HEK293 (cell line): Measurements from ENCODE around the gene AFG1L.

Experiments
- EGR2 ChIP-seq: fragments of 450-650 bp; formaldehyde crosslinking; IDR thresholded peaks from 2 replicates; pipeline ENCODE4 v1.5.1; 2016; ENCODE audit warnings: low read depth, missing biosample characterization, missing genetic modification characterization
- GLI4 ChIP-seq: fragments of 450-650 bp; formaldehyde crosslinking; IDR thresholded peaks from 2 replicates; pipeline ENCODE4 v1.5.1; 2016; ENCODE audit warnings: missing biosample characterization, missing genetic modification characterization
- KLF8 ChIP-seq: fragments of 450-650 bp; formaldehyde crosslinking; IDR thresholded peaks from 2 replicates; pipeline ENCODE4 v1.5.1; 2016; ENCODE audit warnings: missing biosample characterization, missing genetic modification characterization
- SP2 ChIP-seq: fragments of 450-650 bp; formaldehyde crosslinking; IDR thresholded peaks from 2 replicates; pipeline ENCODE4 v1.5.1; 2016; ENCODE audit warnings: missing biosample characterization, missing genetic modification characterization
- SP3 ChIP-seq: fragments of 450-650 bp; formaldehyde crosslinking; IDR thresholded peaks from 2 replicates; pipeline ENCODE4 v1.5.1; 2016; ENCODE audit warnings: missing biosample characterization, missing genetic modification characterization
- TRIM28 ChIP-seq: IDR thresholded peaks from 2 replicates; pipeline ENCODE4 v1.6.1; 2011; ENCODE audit warnings: low read length, control low read depth, borderline replicate concordance
- YY1 ChIP-seq: fragments of 450-650 bp; formaldehyde crosslinking; IDR thresholded peaks from 2 replicates; pipeline ENCODE4 v1.5.1; 2018; ENCODE audit warnings: missing biosample characterization, missing genetic modification characterization
- ZBTB17 ChIP-seq: fragments of 450-650 bp; formaldehyde crosslinking; IDR thresholded peaks from 2 replicates; pipeline ENCODE4 v1.5.1; 2016; ENCODE audit warnings: missing biosample characterization, missing genetic modification characterization
- ZBTB20 ChIP-seq: fragments of 450-650 bp; formaldehyde crosslinking; IDR thresholded peaks from 2 replicates; pipeline ENCODE4 v1.5.1; 2016; ENCODE audit warnings: missing biosample characterization, missing genetic modification characterization
- ZBTB8A ChIP-seq: fragments of 450-650 bp; formaldehyde crosslinking; IDR thresholded peaks from 2 replicates; pipeline ENCODE4 v1.5.1; 2016; ENCODE audit warnings: missing biosample characterization, missing genetic modification characterization
- ZEB2 ChIP-seq: fragments of 450-650 bp; formaldehyde crosslinking; IDR thresholded peaks from 2 replicates; pipeline ENCODE4 v1.5.1; 2016; ENCODE audit warnings: missing biosample characterization, missing genetic modification characterization
- ZFP41 ChIP-seq: fragments of 450-650 bp; formaldehyde crosslinking; IDR thresholded peaks from 2 replicates; pipeline ENCODE4 v1.5.1; 2016; ENCODE audit warnings: missing biosample characterization, missing genetic modification characterization, borderline replicate concordance
- ZIC2 ChIP-seq: fragments of 450-650 bp; formaldehyde crosslinking; IDR thresholded peaks from 2 replicates; pipeline ENCODE4 v1.5.1; 2016; ENCODE audit warnings: missing biosample characterization, missing genetic modification characterization
- ZNF121 ChIP-seq: fragments of 450-650 bp; formaldehyde crosslinking; IDR thresholded peaks from 2 replicates; pipeline ENCODE4 v1.5.1; 2016; ENCODE audit warnings: missing biosample characterization, missing genetic modification characterization
- ZNF19 ChIP-seq: fragments of 450-650 bp; formaldehyde crosslinking; IDR thresholded peaks from 2 replicates; pipeline ENCODE4; 2016; ENCODE audit warnings: missing biosample characterization, missing genetic modification characterization, low read depth
- ZNF274 ChIP-seq, 2 experiments: fragments of 200-500 bp in 1 of 2; fragments of 450-650 bp in 1 of 2; sonication (Bioruptor generic) in 1 of 2; formaldehyde crosslinking in 1 of 2; IDR thresholded peaks; 2 replicates each; pipeline versions ENCODE4 v1.5.1 to v1.6.1; 2014 to 2016; ENCODE audit warnings: borderline replicate concordance in 1 of 2, inconsistent platforms in 1 of 2, low read length in 1 of 2, missing biosample characterization in 1 of 2, missing genetic modification characterization in 1 of 2
- ZNF324 ChIP-seq: fragments of 450-650 bp; formaldehyde crosslinking; IDR thresholded peaks from 2 replicates; pipeline ENCODE4 v1.5.1; 2016; ENCODE audit warnings: missing biosample characterization, missing genetic modification characterization
- ZNF341 ChIP-seq: fragments of 450-650 bp; formaldehyde crosslinking; IDR thresholded peaks from 2 replicates; pipeline ENCODE4; 2016; ENCODE audit warnings: low read depth, missing biosample characterization, missing genetic modification characterization
- ZNF433 ChIP-seq: fragments of 450-650 bp; formaldehyde crosslinking; IDR thresholded peaks from 2 replicates; pipeline ENCODE4 v1.5.1; 2016; ENCODE audit warnings: missing biosample characterization, missing genetic modification characterization, low read depth
- ZNF501 ChIP-seq: fragments of 450-650 bp; formaldehyde crosslinking; IDR thresholded peaks from 2 replicates; pipeline ENCODE4 v1.5.1; 2016; ENCODE audit warnings: missing biosample characterization, missing genetic modification characterization
- ZNF549 ChIP-seq: fragments of 450-650 bp; IDR thresholded peaks from 2 replicates; pipeline ENCODE4 v1.5.1; 2018; ENCODE audit warnings: missing biosample characterization, missing genetic modification characterization, mild to moderate bottlenecking, inconsistent platforms, moderate library complexity
- ZNF558 ChIP-seq: fragments of 450-650 bp; formaldehyde crosslinking; IDR thresholded peaks from 2 replicates; pipeline ENCODE4 v1.5.1; 2016; ENCODE audit warnings: missing biosample characterization, missing genetic modification characterization
- ZNF623 ChIP-seq: fragments of 450-650 bp; formaldehyde crosslinking; IDR thresholded peaks from 2 replicates; pipeline ENCODE4 v1.5.1; 2016; ENCODE audit warnings: missing biosample characterization, missing genetic modification characterization
- ZNF658 ChIP-seq: fragments of 450-650 bp; formaldehyde crosslinking; IDR thresholded peaks from 2 replicates; pipeline ENCODE4; 2016; ENCODE audit warnings: missing biosample characterization, missing genetic modification characterization
- ZNF660 ChIP-seq: fragments of 450-650 bp; IDR thresholded peaks from 2 replicates; pipeline ENCODE4 v1.5.1; 2018; ENCODE audit warnings: missing biosample characterization, mild to moderate bottlenecking, missing genetic modification characterization
- ZNF677 ChIP-seq: fragments of 450-650 bp; IDR thresholded peaks from 2 replicates; pipeline ENCODE4 v1.5.0; 2018; ENCODE audit warnings: missing biosample characterization, mild to moderate bottlenecking, missing genetic modification characterization, moderate library complexity
- ZNF76 ChIP-seq: fragments of 450-650 bp; formaldehyde crosslinking; IDR thresholded peaks from 2 replicates; pipeline ENCODE4; 2016; ENCODE audit warnings: low read depth, missing biosample characterization, missing genetic modification characterization, borderline replicate concordance
- ZNF777 ChIP-seq: fragments of 450-650 bp; formaldehyde crosslinking; IDR thresholded peaks from 2 replicates; pipeline ENCODE4 v1.5.1; 2017; ENCODE audit warnings: missing biosample characterization, missing genetic modification characterization, borderline replicate concordance
- ZSCAN30 ChIP-seq: fragments of 450-650 bp; IDR thresholded peaks from 2 replicates; pipeline ENCODE4 v1.5.1; 2018; ENCODE audit warnings: missing biosample characterization, mild to moderate bottlenecking, missing genetic modification characterization, moderate library complexity
- TF ChIP-seq, protein P1 (sequence below): fragments of 450-650 bp; formaldehyde crosslinking; IDR thresholded peaks from 2 replicates; pipeline ENCODE4 v1.5.1; 2017; ENCODE audit warnings: missing biosample characterization, missing genetic modification characterization
- TF ChIP-seq, protein P2 (sequence below): fragments of 450-650 bp; formaldehyde crosslinking; IDR thresholded peaks from 2 replicates; pipeline ENCODE4 v1.5.1; 2016; ENCODE audit warnings: missing biosample characterization, missing genetic modification characterization
- TF ChIP-seq, protein P3 (sequence below): fragments of 450-650 bp; formaldehyde crosslinking; IDR thresholded peaks from 2 replicates; pipeline ENCODE4 v1.5.1; 2016; ENCODE audit warnings: missing biosample characterization, missing genetic modification characterization
- TF ChIP-seq, protein P4 (sequence below): fragments of 450-650 bp; formaldehyde crosslinking; IDR thresholded peaks from 2 replicates; pipeline ENCODE4 v1.5.1; 2016; ENCODE audit warnings: missing biosample characterization, missing genetic modification characterization
- TF ChIP-seq, protein P5 (sequence below): fragments of 450-650 bp; formaldehyde crosslinking; conservative IDR thresholded peaks from 2 replicates; pipeline ENCODE4 v1.5.1; 2016; ENCODE audit warnings: low read depth, missing biosample characterization, missing genetic modification characterization

The AFG1L gene

DNA sequence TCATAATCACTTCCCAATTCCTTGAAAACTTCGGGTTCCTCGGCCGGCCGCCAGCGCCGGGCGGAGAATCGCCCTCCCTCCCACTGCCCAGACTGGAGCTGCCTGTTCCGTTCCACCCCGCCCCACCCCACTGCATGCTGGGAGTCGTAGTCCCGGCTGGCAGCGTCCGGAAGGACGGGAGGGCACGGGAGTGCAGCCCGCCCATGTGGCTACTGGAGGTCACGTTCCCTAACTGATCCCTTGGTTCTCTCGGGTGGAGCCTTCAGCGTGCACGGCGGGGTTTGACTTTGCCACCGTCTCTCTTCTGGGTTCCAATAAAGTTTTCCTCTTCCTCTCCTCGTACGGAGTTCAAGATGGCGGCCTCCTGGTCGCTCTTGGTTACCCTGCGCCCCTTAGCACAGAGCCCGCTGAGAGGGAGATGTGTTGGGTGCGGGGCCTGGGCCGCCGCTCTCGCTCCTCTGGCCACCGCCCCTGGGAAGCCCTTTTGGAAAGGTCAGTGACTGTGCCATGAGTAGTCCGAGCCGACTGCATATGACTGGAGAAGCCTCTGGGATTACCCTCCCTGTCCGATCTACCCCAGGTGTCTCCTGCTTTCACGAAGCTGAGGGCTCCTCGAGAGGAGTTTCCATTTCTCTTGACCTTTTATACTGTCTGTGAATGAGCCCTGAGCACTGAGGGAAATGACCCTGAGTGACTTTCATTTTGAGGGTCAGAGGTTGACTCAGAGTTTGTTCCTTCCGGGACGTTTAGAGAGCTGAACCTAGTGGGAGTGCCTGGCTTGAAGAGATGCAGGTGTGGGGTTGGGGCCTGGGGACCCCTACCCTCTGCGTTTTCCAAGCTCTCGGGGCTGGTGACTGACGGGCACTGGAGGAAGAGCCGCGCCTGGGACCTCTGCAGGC lies at the start of gene AFG1L (continued):
- TF ChIP-seq ZNF76 (tag by site-specific recombination) (peak; percentile 97), ZIC2 (tag by site-specific recombination) (peak; percentile 61), EGR2 (tag by site-specific recombination) (peak; percentile 41), TRIM28 (peak; percentile 95), ZNF623 (tag by site-specific recombination) (no peak), ZNF274 (IDR thresholded peaks at IDR 0.05; ENCODE audit: low read length) (no peak), ZNF274 (tag by site-specific recombination; IDR thresholded peaks at IDR 0.05; ENCODE audit: borderline replicate concordance) (no peak), ZNF558 (tag by site-specific recombination) (no peak), ZNF324 (tag by site-specific recombination) (peak; percentile 91; the same call in 1 of the 2 replicates), ZNF341 (tag by site-specific recombination) (peak; percentile 96), YY1 (tag by site-specific recombination) (peak; percentile 92), ZNF549 (tag by site-specific recombination) (no peak), KLF8 (tag by site-specific recombination) (peak; percentile 90), SP2 (tag by site-specific recombination) (peak; percentile 87), ZEB2 (tag by site-specific recombination) (peak; percentile 84), ZNF121 (tag by site-specific recombination) (no peak), GLI4 (tag by site-specific recombination) (no peak), ZNF677 (tag by site-specific recombination) (no peak), ZBTB17 (tag by site-specific recombination) (peak; percentile 88), ZNF660 (tag by site-specific recombination) (peak; percentile 58), ZNF19 (no peak), ZBTB8A (peak; percentile 97), ZBTB20 (peak; percentile 87), ZNF777 (peak; percentile 59; the same call in 1 of the 2 replicates), ZNF433 (tag by site-specific recombination) (no peak), ZNF501 (tag by site-specific recombination) (peak; percentile 83), SP3 (tag by site-specific recombination) (peak; percentile 96), ZNF658 (tag by site-specific recombination) (no peak), ZFP41 (tag by site-specific recombination) (no peak), ZSCAN30 (tag by site-specific recombination) (peak; percentile 59)
- TF ChIP-seq, protein P1, sequence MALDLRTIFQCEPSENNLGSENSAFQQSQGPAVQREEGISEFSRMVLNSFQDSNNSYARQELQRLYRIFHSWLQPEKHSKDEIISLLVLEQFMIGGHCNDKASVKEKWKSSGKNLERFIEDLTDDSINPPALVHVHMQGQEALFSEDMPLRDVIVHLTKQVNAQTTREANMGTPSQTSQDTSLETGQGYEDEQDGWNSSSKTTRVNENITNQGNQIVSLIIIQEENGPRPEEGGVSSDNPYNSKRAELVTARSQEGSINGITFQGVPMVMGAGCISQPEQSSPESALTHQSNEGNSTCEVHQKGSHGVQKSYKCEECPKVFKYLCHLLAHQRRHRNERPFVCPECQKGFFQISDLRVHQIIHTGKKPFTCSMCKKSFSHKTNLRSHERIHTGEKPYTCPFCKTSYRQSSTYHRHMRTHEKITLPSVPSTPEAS (tag by site-specific recombination) = no peak
- TF ChIP-seq, protein P2, sequence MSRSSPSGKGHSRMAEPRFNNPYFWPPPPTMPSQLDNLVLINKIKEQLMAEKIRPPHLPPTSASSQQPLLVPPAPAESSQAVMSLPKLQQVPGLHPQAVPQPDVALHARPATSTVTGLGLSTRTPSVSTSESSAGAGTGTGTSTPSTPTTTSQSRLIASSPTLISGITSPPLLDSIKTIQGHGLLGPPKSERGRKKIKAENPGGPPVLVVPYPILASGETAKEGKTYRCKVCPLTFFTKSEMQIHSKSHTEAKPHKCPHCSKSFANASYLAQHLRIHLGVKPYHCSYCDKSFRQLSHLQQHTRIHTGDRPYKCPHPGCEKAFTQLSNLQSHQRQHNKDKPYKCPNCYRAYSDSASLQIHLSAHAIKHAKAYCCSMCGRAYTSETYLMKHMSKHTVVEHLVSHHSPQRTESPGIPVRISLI (tag by site-specific recombination) = no peak
- TF ChIP-seq, protein P3, sequence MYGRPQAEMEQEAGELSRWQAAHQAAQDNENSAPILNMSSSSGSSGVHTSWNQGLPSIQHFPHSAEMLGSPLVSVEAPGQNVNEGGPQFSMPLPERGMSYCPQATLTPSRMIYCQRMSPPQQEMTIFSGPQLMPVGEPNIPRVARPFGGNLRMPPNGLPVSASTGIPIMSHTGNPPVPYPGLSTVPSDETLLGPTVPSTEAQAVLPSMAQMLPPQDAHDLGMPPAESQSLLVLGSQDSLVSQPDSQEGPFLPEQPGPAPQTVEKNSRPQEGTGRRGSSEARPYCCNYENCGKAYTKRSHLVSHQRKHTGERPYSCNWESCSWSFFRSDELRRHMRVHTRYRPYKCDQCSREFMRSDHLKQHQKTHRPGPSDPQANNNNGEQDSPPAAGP (tag by site-specific recombination) = peak; percentile 75; the same call in 1 of the 2 replicates
- TF ChIP-seq, protein P4, sequence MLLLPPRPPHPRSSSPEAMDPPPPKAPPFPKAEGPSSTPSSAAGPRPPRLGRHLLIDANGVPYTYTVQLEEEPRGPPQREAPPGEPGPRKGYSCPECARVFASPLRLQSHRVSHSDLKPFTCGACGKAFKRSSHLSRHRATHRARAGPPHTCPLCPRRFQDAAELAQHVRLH (tag by site-specific recombination) = peak; percentile 39
- TF ChIP-seq, protein P5, sequence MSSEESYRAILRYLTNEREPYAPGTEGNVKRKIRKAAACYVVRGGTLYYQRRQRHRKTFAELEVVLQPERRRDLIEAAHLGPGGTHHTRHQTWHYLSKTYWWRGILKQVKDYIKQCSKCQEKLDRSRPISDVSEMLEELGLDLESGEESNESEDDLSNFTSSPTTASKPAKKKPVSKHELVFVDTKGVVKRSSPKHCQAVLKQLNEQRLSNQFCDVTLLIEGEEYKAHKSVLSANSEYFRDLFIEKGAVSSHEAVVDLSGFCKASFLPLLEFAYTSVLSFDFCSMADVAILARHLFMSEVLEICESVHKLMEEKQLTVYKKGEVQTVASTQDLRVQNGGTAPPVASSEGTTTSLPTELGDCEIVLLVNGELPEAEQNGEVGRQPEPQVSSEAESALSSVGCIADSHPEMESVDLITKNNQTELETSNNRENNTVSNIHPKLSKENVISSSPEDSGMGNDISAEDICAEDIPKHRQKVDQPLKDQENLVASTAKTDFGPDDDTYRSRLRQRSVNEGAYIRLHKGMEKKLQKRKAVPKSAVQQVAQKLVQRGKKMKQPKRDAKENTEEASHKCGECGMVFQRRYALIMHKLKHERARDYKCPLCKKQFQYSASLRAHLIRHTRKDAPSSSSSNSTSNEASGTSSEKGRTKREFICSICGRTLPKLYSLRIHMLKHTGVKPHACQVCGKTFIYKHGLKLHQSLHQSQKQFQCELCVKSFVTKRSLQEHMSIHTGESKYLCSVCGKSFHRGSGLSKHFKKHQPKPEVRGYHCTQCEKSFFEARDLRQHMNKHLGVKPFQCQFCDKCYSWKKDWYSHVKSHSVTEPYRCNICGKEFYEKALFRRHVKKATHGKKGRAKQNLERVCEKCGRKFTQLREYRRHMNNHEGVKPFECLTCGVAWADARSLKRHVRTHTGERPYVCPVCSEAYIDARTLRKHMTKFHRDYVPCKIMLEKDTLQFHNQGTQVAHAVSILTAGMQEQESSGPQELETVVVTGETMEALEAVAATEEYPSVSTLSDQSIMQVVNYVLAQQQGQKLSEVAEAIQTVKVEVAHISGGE (tag by site-specific recombination) = peak; percentile 75
